Neural progenitor cell (in vitro differentiated cells): ENCODE data around the gene PPM1L. TPM values are rescaled to one million over a fixed set of nuclear protein-coding genes. Genes with fewer than 3 reads are reported as not detected.

ENCODE experiments used
- DNase-seq: peaks from one replicate; pipeline ENCODE4 v3.0.0-alpha.2; 2016; ENCODE audit warnings: low spot score
- H2AFZ ChIP-seq: fragments of 200-600 bp; sonication (generic); replicated peaks from 2 replicates; pipeline ENCODE4 v1.6.1; 2016; ENCODE audit warnings: antibody characterized with exemption
- H3F3A ChIP-seq: fragments of 200-600 bp; sonication (generic); 2 replicates; pipeline ENCODE4 v1.6.1; 2016; ENCODE audit warnings: antibody characterized with exemption, low read depth
- H3K27ac ChIP-seq: fragments of 200-600 bp; sonication (generic); 2 replicates; pipeline ENCODE4 v1.5.1; 2016; ENCODE audit warnings: mild to moderate bottlenecking
- H3K27me3 ChIP-seq: fragments of 200-600 bp; sonication (generic); 2 replicates; pipeline ENCODE4 v1.6.1; 2016; ENCODE audit warnings: mild to moderate bottlenecking, moderate library complexity
- H3K36me3 ChIP-seq: fragments of 200-600 bp; sonication (generic); 2 replicates; pipeline ENCODE4 v1.5.1; 2016
- H3K4me1 ChIP-seq: fragments of 200-600 bp; sonication (generic); 2 replicates; pipeline ENCODE4 v1.6.1; 2016; ENCODE audit warnings: mixed run types
- H3K4me2 ChIP-seq: fragments of 200-600 bp; sonication (generic); 2 replicates; pipeline ENCODE4 v1.6.1; 2016
- H3K4me3 ChIP-seq: fragments of 200-600 bp; sonication (generic); 2 replicates; pipeline ENCODE4 v1.5.1; 2016
- H3K79me2 ChIP-seq: fragments of 200-600 bp; sonication (generic); 2 replicates; pipeline ENCODE4 v1.6.1; 2016; ENCODE audit warnings: low read depth
- H3K9ac ChIP-seq: fragments of 200-600 bp; sonication (generic); 2 replicates; pipeline ENCODE4 v1.6.1; 2016
- H3K9me3 ChIP-seq: fragments of 200-600 bp; sonication (generic); 2 replicates; pipeline ENCODE4 v1.5.1; 2016; ENCODE audit warnings: low read depth
- H4K20me1 ChIP-seq: fragments of 200-600 bp; sonication (generic); 2 replicates; pipeline ENCODE4 v1.6.1; 2016; ENCODE audit warnings: low read depth
- H3K27ac Mint-ChIP-seq: 3 replicates; pipeline ENCODE4 v1.8.0; 2021; ENCODE audit warnings: mixed read lengths
- H3K27me3 Mint-ChIP-seq: 2 replicates; pipeline ENCODE4 v1.8.0; 2022; ENCODE audit warnings: low read depth, mild to moderate bottlenecking, inconsistent platforms, moderate library complexity, mixed read lengths; ENCODE audit not compliant: insufficient read depth
- H3K36me3 Mint-ChIP-seq: 3 replicates; pipeline ENCODE4 v1.8.0; 2021; ENCODE audit warnings: mixed read lengths
- H3K4me1 Mint-ChIP-seq: 3 replicates; pipeline ENCODE4 v1.8.0; 2021; ENCODE audit warnings: mixed read lengths
- H3K4me3 Mint-ChIP-seq: 3 replicates; pipeline ENCODE4 v1.8.0; 2021; ENCODE audit warnings: mild to moderate bottlenecking, moderate library complexity, mixed read lengths
- H3K9me3 Mint-ChIP-seq: 3 replicates; pipeline ENCODE4 v1.8.0; 2020; ENCODE audit warnings: mixed read lengths
- CTCF ChIP-seq: fragments of 200-600 bp; sonication (generic); IDR thresholded peaks from 2 replicates; pipeline ENCODE4 v1.5.1; 2017; ENCODE audit warnings: antibody characterized with exemption, mild to moderate bottlenecking
- EZH2 ChIP-seq: fragments of 200-600 bp; sonication (generic); IDR thresholded peaks from 2 replicates; pipeline ENCODE4 v1.6.1; 2017; ENCODE audit warnings: antibody characterized with exemption, mild to moderate bottlenecking, moderate library complexity
- EZH2phosphoT487 ChIP-seq: fragments of 200-600 bp; sonication (generic); IDR thresholded peaks from 2 replicates; pipeline ENCODE4 v1.6.1; 2017; ENCODE audit warnings: antibody characterized with exemption
- total RNA-seq: library from RNA; depleted of rRNA; stranded (reverse); fragments of >200 nt; gene quantifications from 2 replicates; pipeline ENCODE4 v1.2.3, GENCODE V29; 2015; ENCODE audit warnings: low replicate concordance

The PPM1L gene
- total RNA-seq, 1 donor from 2014 or later = 16.5 TPM

- Histone ChIP-seq H3F3A (no peaks in the 10 kb centered on the region), H3K9me3 (no peaks in the 10 kb centered on the region), H3K9ac (no peak overlapping the region), H4K20me1 (no peaks in the 10 kb centered on the region), H2AFZ (no peak overlapping the region), H3K4me1 (no peaks in the 10 kb centered on the region), H3K36me3 (no peaks in the 10 kb centered on the region), H3K27ac (no peak overlapping the region), H3K79me2 (no peaks in the 10 kb centered on the region), H3K4me3 (no peak overlapping the region), H3K27me3 (no peaks in the 10 kb centered on the region), H3K4me2 (no peak overlapping the region)
- H3K4me1 Mint-ChIP-seq = peaks cover 4% of the 10 kb centered on the region
- DNase-seq = no peak
- H3K27me3 Mint-ChIP-seq = no peaks in the 10 kb centered on the region
- TF ChIP-seq EZH2phosphoT487 (no peak), EZH2 (no peak), CTCF (no peak)
- H3K4me3 Mint-ChIP-seq = no peak overlapping the region
- no peak overlapping the region for H3K27ac Mint-ChIP-seq
- H3K9me3 Mint-ChIP-seq = peaks cover 7% of the 10 kb centered on the region
- no peaks in the 10 kb centered on the region for H3K36me3 Mint-ChIP-seq
Observed at GRCh38 chr3:161038725-161039124, 282.7 kb downstream of the PPM1L start.

- no peaks in the 10 kb centered on the region for H3K79me2 ChIP-seq
- Mint-ChIP-seq H3K27ac (no peak overlapping the region), H3K9me3 (peaks cover 15% of the 10 kb centered on the region), H3K4me3 (no peak overlapping the region), H3K27me3 (peaks cover 5% of the 10 kb centered on the region), H3K4me1 (peaks cover 4% of the 10 kb centered on the region), H3K36me3 (peaks cover 10% of the 10 kb centered on the region)
- TF ChIP-seq EZH2 (no peak), EZH2phosphoT487 (no peak), CTCF (no peak)
- H3K27ac ChIP-seq = no peak overlapping the region
- H3K4me3 ChIP-seq = no peak overlapping the region
- H3K4me2 ChIP-seq = no peak overlapping the region
- no peaks in the 10 kb centered on the region for H3K27me3 ChIP-seq
- no peak overlapping the region for H3K9ac ChIP-seq
- no peaks in the 10 kb centered on the region for H3K4me1 ChIP-seq
- no peaks in the 10 kb centered on the region for H4K20me1 ChIP-seq
- no peak for DNase-seq
- no peaks in the 10 kb centered on the region for H3K36me3 ChIP-seq
- H3K9me3 ChIP-seq = no peaks in the 10 kb centered on the region
- no peak overlapping the region for H2AFZ ChIP-seq
- H3F3A ChIP-seq = no peaks in the 10 kb centered on the region
Observed at GRCh38 chr3:161042023-161042501, 286.0 kb downstream of the PPM1L start.

DNA sequence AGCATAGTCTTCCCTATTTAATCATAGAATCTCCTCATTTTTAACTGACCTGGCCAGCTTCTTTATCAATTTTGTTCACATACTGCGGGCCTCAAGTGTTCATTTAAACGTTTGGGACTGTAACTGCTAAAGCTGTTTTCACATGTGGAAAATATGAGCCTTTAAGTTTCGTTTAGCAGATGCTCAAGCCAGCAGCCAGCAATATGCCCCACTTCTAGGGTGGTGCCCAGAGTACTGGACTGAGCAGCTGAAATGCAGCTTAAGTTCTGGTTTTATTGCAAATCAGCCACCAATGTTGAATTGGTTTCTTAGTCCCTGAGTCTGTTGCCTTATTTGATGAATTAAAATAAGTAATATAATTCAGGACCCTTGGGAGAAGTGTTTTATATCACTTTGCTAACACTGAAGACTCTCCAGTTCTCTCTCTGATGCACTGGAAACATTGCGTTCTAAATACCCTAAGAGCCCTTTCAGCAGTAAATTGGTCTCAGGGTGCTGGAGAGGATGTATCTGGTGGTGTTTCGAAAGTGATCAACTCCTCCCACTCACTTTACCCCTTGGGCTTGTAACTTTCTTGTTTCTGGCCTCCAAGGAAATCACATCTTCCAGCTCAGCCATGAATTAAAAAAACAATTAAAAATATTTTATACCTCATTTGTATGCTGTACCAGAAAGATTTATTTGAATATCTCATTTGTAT lies 287.5 kb downstream of the PPM1L start:
- Mint-ChIP-seq H3K27ac (no peak overlapping the region), H3K4me1 (peaks cover 4% of the 10 kb centered on the region), H3K4me3 (no peak overlapping the region), H3K27me3 (peaks cover 5% of the 10 kb centered on the region), H3K9me3 (peaks cover 15% of the 10 kb centered on the region), H3K36me3 (peaks cover 10% of the 10 kb centered on the region)
- H3K9me3 ChIP-seq = no peaks in the 10 kb centered on the region
- H3K36me3 ChIP-seq = no peaks in the 10 kb centered on the region
- no peak overlapping the region for H3K4me3 ChIP-seq
- H4K20me1 ChIP-seq = no peaks in the 10 kb centered on the region
- no peak for TF ChIP-seq CTCF
- no peak for TF ChIP-seq EZH2
- TF ChIP-seq EZH2phosphoT487 = no peak
- H2AFZ ChIP-seq = no peak overlapping the region
- H3K27me3 ChIP-seq = no peaks in the 10 kb centered on the region
- no peaks in the 10 kb centered on the region for H3F3A ChIP-seq
- no peaks in the 10 kb centered on the region for H3K4me1 ChIP-seq
- no peak overlapping the region for H3K27ac ChIP-seq
- no peak overlapping the region for H3K4me2 ChIP-seq
- no peaks in the 10 kb centered on the region for H3K79me2 ChIP-seq
- H3K9ac ChIP-seq = no peak overlapping the region
- no peak for DNase-seq
